HEK293T (cell line): ENCODE results near the gene SNED1.

Source experiments
- ELF4 ChIP-seq: fragments of 450-650 bp; IDR thresholded peaks from 2 replicates; pipeline ENCODE4 v1.6.1; 2017; ENCODE audit warnings: antibody characterized with exemption
- FOXA1 ChIP-seq: fragments of 450-650 bp; IDR thresholded peaks from 2 replicates; pipeline ENCODE4 v1.6.1; 2016; ENCODE audit warnings: mild to moderate bottlenecking
- FOXM1 ChIP-seq: fragments of 450-650 bp; IDR thresholded peaks from 2 replicates; pipeline ENCODE4 v1.6.1; 2017; ENCODE audit warnings: mild to moderate bottlenecking, borderline replicate concordance
- HDGF ChIP-seq: fragments of 450-650 bp; IDR thresholded peaks from 2 replicates; pipeline ENCODE4 v1.6.1; 2017; ENCODE audit warnings: antibody characterized with exemption, borderline replicate concordance
- L3MBTL2 ChIP-seq: fragments of 450-650 bp; conservative IDR thresholded peaks from 2 replicates; pipeline ENCODE4 v1.6.1; 2016; ENCODE audit warnings: mild to moderate bottlenecking
- ZNF384 ChIP-seq: fragments of 450-650 bp; IDR thresholded peaks from 2 replicates; pipeline ENCODE4 v1.6.1; 2016

DNA sequence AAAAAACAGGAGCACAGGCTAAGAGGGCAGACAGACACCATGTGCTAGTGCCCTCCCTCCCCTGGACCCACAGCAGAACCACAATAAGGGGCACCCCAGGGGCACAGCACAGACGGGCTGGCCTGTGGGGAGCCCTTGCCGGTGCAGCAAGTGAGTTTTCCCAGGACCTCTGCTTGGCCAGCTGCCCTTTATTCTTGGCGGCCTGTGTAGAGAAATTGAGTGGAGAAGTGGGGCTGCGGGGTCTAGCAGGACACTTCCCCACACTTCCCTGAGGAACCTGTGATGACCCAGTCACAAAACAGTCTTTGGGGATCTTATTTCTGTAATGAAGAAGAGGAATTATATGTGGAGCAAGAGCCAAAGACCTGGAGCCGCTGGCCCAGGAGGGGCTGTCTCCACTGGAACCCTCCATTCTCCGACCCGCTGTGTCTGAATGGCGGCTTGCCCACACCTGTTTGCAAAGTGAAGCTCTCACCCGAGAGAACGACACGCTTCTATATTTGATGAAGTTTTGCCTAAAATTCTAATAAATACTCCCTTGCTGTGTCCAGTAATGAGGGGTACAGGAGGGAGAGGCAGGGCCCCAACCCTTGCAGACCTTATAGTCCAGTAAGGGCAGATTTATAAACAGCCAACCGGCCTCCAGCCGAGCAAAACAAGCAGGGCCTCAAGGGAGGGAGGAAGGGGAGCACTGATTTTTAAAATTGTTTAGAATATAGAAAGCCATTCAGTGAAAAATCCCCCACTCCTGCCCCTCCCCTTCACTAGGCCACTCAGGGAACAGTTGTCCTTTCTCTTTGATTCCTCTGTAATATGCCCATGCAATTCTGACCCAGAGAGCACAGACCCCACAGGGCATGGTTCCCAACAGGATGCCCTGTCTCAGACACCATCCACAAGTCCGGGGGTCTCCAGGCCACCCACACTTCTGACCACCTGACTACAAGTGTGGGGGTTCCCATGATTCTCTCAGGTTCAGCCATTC, 44.7 kb upstream of the SNED1 start:
- TF ChIP-seq ELF4 (no peak), FOXM1 (no peak), FOXA1 (no peak), ZNF384 (no peak), L3MBTL2 (no peak), HDGF (no peak)
